NCI-H526 treated with DMSO at 0.1 percent for 48 hours (cell line): ENCODE measurements around the gene MED12L.

Experiments
- DNase-seq: peaks from one replicate; lab custom pipeline; 2025; lab: John Stamatoyannopoulos, UW

The MED12L gene

DNA sequence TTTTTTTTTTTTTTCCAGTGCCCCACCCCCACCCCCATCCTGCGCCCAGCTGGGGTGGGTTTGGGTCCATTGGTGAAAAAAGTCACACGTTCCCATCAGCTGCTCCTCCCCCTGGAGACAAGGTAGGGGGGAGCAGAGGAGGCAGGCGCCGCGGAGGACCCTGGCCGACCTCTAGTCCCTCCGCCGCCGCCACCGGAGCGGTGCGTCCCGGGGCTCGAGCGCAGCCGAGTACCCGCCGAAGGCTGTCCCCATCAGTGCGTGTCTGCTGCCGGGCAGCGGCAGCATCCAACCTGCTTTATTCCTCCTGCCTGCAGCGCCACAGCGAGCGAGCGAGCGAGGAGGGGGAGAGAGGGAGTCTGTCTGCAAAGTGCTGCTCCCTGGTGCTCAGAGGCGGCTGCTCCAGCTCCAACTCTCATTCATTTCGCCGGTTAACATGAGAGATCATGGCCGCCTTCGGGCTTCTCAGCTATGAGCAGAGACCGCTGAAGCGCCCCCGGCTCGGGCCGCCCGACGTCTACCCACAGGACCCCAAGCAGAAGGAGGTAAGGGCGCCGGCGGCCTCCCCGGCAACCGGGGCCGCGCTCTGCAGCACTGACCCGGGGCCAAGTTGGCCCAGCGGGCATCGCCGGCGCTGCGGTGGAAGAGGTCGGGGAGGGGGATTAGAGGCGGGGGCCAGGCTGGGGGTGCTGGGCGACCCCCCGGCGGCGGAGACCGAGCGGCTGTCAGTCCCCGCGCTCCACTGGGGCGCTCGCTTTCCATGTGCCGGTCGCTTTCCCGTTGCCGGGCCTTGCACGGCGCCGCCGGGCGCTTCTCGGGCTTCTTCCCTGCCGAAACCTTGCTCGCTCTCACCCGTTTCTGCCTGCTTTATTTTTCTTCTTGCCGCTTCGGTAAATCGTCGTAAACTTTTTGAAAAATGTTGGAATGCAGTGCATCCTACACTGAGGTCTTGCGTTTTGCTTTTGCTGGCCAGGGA lies 1.3 kb downstream of the MED12L start:
- DNase-seq: peak; percentile 96

DNA sequence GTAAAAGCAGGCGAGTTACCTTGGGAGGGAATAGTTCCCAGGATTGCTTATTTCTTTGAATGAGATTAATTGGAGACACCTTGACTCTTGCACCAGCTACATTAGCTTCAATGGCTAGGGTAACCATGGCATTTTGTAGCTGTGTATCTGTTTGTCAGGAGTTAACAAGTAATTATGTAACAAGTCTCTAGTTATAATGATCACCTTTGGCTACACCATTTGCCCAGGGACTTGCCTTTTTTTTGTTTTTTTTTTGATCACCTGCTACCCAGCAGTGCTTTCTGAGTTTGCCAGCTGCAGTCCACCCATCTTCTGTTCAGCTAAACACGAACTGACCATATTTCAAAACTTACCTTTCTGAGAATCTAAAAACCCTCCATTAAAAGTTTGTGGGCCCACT lies 2.2 kb downstream of the MED12L start:
- no peak for DNase-seq

DNA sequence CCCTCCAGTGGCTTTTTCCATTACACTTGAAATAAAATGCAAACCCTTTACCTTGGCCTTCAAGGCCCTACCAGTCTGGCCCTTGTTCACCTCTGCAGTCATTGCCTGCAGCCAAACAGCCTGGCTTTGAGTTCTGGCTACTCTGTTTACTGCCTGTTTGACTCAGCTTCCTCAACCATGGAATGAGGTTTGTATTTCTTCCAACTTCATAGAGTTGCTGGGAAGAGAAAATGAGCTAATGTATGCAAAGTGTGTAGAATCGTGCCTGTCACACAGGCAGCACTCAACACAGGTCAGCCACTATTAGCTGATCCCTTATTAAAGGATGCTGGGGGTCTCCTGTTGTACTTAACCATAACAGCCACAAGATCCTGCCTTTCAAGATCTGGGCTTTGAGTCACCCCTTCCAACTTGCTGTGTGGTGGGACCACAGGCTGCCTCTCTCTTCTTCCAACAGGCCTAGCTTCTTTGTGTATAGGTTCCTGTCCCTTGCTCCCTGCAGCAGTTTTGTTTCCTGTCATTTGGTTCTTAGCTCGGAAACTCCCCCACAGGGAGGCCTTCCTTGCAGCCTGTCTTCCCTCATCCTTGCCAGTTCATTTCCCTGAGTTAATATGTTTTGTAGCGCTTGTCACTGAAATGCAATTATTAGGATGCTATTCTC lies 6.4 kb downstream of the MED12L start:
- DNase-seq: peak; percentile 51

DNA sequence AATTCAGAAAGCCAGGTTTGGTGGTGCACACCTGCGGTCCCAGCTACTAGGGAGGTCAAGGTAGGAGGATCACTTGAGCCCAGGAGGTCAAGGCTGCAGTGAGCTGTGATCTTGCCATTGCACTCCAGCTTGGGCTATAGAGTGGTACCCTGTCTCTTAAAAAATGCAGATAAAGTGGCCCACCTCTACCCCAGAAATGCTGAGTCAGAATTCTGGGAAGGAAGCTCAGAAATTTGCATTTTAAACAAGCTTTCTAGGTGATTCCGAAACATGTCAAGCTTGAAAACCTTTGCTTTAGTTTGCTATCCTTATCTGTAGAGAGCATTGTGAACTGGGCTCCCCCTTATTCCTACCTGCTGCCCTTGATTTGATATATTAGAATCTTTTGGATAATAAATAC lies 7.7 kb downstream of the MED12L start:
- DNase-seq: no peak

DNA sequence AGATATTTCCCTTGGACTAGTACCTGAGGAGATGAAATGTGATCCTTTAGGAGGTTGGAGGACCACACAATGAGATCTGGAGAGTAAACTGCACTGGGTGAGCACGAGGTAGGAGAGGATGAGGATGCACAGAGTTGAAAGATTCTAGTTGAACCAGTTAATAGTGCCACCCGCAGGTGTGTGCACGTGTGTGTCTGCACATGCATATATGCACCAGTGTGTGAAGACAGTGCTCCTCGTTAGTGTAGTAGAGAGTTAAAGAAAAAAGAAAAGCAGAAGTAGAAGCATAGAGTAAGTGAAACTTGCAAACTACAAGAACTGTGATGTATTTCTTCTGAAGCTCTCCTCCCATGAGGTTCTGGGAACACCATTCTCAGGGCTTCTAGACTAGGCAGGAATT lies 8.4 kb downstream of the MED12L start:
- no peak for DNase-seq

DNA sequence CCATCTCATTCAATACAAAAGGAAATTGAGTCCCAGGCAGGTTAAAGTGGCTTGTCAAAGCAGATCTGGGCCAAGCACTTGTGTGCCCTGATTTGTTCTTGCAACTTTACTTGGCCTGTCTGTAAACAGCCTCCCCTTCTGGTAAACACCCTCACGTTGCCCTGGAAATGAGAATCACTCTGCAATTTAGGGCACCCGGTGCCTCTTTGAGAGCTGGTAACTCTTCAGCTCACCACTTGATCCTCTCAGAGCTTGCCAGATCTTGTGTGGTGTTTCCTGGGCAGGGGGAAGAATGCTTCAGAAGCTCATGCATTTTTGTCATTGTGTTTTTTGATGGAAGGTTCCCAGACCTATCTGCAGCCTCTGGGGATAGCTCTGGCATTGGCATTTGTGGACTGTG lies 11.3 kb downstream of the MED12L start:
- no peak for DNase-seq

DNA sequence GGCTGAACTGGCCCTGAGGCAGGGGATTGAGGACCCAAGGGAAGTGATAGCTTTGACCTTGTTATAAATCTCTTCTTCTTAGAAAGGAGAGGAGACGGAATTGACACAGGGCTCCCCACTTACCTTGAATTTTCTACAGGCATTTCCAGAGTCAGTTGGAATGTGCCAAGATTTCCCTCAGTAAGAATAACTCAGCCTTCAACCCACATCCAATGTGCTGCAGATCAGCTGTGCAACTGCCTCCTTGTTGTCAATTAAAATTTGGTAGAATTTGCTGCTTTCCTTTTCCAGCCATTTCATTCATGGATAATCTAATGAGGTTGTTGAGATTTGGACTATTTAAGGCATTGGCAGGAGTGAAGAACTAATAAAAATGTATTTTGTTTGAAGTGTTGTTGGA lies 14.6 kb downstream of the MED12L start:
- DNase-seq: no peak

DNA sequence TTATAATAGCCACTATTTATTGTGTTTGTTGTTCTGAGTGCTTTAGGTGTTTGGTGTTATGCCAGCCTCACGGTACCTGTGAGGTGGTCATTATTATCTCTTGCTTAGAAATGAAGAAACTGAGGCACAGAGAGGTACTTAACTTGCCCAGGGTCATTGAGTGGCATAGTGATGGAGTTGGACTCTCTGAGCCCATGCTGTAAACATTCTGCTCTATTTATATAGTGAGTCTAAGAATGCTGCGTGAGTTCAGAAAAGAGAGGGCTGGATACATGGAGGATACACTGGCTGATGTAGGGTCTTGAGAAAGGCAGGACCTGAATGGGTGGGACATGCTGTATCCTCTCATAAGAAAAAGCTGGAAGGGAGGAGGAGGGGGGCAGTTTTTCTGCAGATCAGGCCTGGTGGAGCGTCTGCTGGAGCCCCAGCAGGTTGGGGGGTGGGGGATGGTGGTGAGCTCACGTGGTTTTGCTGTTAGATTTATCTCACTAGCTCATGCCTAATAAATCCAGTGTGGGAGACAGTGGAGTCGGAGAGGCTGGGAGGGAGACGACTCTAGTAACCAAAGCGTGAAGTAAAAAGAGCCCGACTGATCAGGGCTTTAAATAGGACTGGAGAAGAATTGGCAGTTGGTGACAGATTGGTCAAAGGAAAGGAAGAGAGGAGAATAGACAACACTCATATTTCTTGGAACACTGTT lies 16.0 kb downstream of the MED12L start:
- peak; percentile 32 for DNase-seq

DNA sequence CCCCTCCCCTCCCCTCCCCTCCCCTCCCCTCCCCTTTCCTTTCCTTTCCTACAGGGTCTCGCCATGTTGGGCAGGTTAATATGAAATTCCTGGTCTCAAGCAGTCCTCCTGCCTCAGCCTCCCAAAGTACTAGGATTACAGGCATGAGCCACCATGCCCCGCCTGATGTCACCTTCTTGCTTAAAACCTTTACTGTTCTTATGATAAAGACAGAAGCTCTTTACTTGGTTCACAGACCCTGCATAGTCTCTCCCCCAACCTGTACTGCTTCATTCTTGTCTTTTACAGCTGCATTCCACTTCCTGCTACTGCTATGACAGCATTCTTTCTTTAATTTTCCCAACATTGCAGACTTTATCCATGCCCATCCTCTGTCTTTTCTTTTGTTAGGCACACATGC lies 20.8 kb downstream of the MED12L start:
- no peak for DNase-seq

DNA sequence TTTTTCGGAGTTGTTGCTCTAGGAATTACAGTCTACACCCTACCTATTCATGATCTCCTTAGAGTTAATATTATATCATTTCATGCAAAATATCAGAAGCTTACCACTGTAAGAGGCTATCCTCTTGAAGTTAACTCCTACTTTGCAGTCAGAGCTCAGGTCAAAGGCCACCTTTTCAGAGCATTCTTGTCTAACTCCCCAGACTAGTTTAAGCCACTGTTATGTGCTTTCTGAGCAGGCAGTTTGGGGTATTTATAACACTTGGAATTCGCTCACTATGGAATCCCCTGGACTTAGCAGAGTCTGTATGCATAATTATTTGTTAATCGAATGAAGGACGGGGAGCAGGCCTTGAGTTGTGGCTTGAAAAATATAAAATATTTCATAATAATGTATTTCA lies 21.7 kb downstream of the MED12L start:
- no peak for DNase-seq

DNA sequence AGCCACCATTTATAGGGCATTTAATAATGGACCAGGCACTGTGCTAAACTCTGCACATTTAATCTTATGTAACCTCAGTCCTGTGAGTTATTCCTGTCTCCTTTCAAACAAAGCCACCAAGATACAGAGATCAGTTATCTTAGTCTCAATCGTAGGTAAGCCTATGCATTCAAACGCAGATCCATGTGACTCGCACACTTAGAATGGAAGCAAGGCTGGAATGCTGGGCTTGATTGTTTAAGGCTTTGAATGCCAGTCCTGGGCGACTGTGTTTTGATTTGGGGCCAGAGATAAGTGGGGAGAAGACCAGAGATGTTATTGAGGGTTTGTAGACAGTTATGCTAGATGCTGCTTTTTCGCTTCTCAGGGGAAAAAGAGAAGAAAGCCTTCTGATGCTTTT lies 22.2 kb downstream of the MED12L start:
- DNase-seq: no peak

DNA sequence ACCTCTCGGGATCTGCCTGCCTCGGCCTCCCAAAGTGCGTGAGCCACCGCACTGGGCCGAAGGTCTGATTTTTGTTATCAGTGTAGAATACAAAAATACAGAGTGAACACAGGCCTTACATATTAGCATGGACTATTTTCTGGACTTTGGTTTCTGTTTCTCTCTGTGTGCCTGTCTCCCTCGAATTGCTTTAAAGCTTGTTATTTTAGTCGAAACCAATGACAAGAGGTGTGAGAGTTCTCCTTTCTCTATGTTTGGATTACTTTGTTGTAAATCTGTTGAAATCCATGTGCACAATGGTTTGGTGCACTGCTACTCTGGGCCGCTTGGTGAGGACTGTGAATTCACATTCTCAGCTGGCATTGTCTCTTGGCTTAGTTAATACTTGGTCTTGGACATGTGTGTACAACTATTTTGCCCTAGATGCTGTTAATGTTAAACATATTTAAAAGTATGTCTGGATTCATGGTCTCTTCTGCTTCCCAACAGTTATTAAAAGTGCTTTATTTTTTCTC lies 23.9 kb downstream of the MED12L start:
- no peak for DNase-seq

DNA sequence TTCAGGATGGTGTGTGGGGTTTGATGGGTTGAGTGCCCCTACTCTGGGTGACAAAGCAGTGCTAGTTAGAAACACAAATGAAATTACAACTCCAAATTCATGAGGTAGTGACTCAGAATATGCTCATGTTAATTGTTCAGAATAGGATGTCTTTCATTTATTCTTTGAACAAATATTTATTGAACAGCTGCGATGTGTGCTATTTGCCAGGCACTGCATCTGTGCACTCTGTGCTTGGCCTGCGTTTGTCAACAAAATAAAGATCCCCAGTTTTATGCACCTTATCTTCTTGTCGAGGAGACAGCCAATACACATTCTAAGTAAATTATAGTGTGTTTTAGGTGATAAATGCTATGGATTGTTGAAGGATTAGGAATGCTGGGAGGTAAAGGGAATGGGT lies 27.3 kb downstream of the MED12L start:
- no peak for DNase-seq

DNA sequence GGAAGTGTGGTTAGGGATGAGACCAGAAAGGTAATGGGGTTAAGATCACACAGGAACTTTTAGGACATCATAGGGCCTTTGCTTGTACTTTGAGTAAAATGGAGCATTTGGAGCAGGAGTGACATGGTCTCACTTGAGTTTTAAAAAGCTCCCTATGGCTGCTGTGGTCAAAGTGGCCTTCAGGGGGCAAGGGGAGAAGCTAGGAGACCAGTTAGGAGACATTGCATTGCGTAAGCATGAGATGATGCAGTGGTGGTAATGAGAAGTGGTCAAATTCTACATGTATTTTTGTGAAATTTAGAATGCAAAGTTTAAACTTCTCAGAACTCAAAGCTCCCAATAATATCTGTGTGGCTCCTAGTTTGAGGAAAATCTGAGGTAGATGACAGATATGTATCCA lies 27.9 kb downstream of the MED12L start:
- DNase-seq: no peak

DNA sequence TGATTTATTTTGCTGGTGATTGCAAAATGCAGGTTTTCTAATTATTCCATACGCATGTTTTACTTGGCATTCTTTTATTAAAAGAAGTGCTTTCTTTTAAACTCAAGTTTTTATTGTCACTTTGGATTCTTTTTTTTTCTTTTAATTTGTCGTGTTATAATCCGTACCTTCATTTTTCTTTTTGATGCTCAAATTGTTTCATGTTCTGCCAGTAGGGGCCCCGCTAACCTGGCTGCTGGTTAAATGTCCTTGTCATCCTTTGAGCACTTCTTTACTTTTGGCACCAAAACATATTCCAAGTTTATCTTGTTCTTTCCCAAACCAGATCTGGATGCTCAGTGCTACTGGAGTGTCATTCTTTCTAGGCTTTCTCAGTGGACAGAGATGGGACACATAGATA lies 31.6 kb downstream of the MED12L start:
- no peak for DNase-seq

DNA sequence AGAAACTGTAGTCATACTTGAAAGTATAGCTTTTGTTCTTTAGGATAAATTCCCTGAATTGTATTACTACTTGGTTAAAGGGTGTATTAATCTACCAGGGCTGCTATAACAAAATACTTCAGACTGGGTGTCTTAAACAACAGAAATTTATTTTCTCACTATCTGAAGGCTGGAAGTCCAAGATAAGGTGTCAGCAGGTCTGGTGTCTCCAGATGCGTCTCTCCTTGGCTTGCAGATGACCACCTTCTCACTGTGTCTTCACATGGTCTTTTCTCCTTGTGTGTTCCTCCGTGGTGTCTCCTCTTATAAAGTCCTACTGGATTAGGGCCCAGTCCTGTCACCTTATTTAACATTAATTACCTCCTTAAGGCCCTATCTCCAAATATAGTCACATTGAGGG lies 33.7 kb downstream of the MED12L start:
- DNase-seq: no peak

DNA sequence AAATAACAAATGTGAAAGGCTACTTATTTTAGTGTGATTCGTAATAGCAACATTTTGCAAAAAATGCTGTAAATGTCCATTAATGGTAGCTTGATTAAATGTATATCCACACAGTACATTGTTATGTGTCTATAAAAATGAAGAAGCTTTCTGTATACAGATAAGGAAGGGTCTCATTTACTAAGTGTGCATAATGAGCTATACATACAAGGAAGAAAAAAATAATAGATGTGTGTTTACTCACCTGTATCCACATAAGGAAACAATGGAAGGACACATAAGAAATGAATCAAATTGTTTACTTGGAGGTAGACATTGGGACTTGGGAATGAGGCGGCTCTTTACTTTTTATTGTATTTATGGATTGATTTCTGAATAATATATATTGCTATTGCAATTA lies 34.9 kb downstream of the MED12L start:
- DNase-seq: no peak

DNA sequence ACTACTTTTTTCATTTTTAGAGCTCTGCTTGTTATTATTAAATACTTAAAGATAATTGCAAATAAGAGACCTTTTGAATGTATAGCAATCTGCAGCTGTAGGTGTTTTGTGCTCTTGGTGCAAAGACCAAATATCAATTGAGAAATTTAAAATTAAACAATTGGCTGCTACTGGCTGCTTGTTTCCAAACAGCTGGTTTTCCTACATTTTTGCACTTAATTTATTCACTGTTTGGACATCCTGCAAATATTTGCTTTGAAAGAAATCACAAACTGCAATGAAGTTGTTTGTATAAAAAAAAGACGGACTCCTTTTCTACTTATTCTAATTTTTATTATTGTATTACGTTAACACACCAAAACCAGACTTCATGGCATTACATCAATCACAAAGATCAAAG lies 35.6 kb downstream of the MED12L start:
- DNase-seq: no peak

DNA sequence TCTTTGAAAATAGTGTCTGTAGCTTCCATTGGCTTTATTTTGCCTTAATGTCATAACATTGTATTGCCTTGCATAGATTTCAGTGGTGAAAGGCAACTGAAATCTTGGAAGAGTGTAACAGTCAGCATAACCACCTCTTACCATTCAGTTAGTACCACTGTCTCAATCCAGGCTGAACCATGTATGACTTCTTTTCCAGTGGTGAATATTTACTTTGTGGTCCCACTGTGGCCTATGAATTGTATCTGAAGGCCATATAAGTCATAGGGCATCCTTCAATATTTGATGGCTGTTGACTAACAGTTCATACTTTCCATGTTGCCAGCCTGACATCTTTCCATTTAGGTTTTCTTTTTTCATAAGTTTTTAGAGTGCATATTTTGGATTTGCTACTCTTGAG lies 38.4 kb downstream of the MED12L start:
- DNase-seq: no peak

DNA sequence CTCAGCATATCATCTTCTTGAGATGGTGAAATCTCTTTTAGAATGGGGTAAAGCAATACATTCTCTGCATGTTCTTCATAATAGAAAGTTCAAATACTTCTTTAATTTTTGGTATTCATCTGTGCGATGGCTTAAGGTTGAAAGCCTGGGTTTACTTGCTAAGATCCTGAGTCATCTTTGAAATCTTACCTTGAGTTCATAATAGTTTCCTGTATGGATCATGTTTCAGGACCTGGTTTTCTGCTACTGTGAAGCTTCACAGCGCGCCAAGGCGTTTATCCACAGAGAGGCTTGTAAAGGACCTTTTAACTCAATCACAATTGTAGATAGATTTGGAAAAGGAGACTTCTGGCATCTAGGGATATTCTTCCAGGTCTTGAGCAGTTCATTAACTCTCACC lies 39.0 kb downstream of the MED12L start:
- no peak for DNase-seq

DNA sequence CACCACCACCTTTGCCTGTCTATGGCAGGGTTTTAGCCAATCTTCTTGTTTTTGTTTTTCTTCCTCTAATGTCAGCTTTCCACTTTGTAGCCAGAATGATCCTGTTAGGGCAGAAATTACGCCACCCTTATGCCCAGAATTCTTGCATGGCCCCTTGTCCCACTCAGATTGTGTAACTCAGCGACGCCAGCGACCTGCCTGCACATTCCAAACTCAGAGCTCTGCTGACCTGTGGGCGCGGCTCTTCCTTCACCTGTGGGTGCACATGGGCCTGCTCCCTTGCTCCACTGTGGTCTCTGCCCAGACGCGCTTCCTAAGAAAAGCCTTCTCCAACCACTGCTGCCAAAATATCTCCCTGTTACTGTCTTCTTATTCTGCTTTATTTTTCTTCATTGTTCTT lies 45.0 kb downstream of the MED12L start:
- no peak for DNase-seq

DNA sequence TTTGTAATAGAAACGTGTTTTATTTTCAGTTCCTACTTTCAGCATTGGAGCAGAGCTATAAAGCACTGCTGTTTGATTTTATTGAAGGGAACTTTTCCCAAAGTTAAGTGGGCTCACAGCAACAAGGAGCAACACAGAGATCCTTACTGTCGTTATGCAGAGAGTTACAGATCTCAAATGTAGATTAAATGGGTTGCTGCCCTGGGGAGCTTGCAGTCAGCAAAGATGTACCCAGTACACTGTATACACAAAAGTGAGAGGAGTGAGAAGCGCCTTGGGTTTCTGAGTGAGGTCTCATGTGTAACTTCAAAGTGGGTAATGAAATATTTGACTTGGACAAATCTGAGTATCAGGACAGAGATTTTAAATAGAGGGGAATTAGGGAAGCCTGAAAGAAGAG lies 47.7 kb downstream of the MED12L start:
- DNase-seq: no peak
